GM20000 (cell line): ENCODE data around the gene BAD.
"Not testable (repeated sequence)": the region's sequence is repeated elsewhere in the genome, so short reads cannot be mapped to it uniquely, and the experiment has no call there.

ENCODE experiments used
- DNase-seq: peaks from one replicate; pipeline ENCODE4 v3.0.0; 2012; ENCODE audit warnings: low spot score
- TF ChIP-seq, protein P1 (sequence below): IDR thresholded peaks from 2 replicates; pipeline ENCODE4 v1.5.1; 2012; ENCODE audit warnings: mild to moderate bottlenecking, control low read depth; ENCODE audit errors: extremely low read depth, missing control alignments

BAD gene

DNA sequence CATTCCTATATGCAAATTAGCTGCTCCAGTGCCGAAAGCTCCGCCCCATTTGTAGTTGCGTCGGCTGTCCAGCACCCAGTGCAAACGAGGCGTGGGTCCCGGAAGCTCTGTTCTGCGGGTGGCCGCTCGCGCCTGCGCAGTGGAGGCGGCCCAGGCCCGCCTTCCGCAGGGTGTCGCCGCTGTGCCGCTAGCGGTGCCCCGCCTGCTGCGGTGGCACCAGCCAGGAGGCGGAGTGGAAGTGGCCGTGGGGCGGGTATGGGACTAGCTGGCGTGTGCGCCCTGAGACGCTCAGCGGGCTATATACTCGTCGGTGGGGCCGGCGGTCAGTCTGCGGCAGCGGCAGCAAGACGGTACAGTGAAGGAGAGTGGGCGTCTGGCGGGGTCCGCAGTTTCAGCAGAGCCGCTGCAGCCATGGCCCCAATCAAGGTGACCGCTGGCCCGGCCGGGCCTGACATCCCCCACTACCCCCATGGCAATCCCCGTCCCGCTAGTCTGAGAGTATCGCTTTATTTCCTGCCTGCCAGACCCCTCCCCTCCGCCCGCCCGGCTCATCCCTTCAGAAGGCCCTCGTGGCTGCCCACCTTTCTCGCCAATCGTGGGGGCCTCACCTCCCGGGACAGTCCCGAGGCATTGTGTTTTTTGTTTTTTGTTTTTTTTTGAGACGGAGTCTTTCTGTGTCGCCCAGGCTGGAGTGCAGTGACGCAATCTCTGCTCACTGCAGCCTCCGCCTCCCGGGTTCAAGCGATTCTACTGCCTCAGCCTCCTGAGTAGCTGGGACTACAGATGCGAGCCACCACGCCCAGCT, 33.7 kb upstream of the BAD start, which contains the start of gene PRDX5:
TSS of gene PRDX5 (plus strand) at position 161 of the 805 bp plus-strand sequence. CDS start at position 256, 95 bp downstream.
- TF ChIP-seq, protein P1, sequence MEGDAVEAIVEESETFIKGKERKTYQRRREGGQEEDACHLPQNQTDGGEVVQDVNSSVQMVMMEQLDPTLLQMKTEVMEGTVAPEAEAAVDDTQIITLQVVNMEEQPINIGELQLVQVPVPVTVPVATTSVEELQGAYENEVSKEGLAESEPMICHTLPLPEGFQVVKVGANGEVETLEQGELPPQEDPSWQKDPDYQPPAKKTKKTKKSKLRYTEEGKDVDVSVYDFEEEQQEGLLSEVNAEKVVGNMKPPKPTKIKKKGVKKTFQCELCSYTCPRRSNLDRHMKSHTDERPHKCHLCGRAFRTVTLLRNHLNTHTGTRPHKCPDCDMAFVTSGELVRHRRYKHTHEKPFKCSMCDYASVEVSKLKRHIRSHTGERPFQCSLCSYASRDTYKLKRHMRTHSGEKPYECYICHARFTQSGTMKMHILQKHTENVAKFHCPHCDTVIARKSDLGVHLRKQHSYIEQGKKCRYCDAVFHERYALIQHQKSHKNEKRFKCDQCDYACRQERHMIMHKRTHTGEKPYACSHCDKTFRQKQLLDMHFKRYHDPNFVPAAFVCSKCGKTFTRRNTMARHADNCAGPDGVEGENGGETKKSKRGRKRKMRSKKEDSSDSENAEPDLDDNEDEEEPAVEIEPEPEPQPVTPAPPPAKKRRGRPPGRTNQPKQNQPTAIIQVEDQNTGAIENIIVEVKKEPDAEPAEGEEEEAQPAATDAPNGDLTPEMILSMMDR, result peak; percentile 50
- peak; percentile 97 for DNase-seq

- peak; percentile 95 for DNase-seq
- TF ChIP-seq, protein P1, result no peak
Observed at GRCh38 chr11:64317325-64317960, 33.0 kb upstream of the BAD start, which contains the start of gene TRMT112. TSS of gene TRMT112 (minus strand) at chr11:64317559. CDS start at chr11:64317526, 33 bp downstream.

DNA sequence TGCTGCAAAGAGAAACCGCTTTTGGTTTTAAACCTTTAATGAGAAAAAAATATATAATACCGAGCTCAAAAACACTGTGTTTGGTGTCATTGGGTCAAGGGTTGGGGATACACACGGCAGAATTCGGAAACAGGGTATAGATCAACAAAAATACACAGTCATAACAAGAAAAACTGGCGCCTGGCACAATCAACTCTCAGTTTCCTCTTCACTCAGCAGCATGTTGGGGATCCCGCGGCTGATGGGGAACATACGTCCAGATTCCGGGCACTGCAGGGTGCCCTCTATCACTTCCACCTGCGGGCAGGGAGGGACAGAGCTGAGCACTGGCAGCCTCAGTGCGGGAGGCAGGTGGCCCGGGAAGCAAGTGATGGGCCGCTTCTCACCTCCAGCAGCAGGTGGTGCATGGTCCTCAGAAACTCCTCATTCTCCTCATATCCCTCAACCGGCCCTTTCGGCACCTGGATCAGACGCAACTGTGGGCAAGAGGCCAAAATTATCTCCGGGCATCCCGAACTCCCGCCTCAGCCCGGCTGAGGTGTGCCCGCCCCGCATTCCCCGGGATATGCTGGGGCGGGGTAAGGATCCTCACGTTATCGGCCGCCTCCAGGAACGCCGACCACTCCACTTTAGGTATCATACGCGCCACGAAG, 32.3 kb upstream of the BAD start:
- no peak for DNase-seq

GRCh38 chr11:64315667-64316526, 31.4 kb upstream of the BAD start:
- DNase-seq, result not testable (repeated sequence)

More for the DNA sequence above, 32.3 kb upstream of the BAD start:
- TF ChIP-seq, protein P1, result no peak

DNA sequence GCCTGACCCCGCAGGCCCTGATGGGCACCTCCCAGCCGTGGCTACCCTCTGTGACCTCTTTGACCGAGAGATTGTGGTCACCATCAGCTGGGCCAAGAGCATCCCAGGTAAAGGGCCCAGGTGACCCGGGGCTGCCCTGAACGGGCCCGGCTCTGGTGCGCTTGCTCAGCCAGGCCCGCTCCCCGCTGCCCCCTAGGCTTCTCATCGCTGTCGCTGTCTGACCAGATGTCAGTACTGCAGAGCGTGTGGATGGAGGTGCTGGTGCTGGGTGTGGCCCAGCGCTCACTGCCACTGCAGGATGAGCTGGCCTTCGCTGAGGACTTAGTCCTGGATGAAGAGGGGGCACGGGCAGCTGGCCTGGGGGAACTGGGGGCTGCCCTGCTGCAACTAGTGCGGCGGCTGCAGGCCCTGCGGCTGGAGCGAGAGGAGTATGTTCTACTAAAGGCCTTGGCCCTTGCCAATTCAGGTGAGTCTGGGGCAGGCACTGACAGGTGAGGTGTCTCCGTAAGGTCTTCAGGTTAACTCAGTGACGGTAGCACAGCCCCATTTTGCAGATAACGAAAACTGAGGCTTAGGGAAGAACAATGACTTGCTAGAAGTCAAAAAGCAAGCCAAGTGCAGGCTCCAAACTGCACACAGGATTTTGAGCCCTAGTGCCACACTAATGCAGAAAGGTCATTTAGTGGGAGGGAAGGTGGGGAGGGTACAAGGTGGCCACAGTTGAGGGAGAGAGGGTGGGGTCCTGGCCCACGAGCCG, 30.5 kb upstream of the BAD start:
- no peak for DNase-seq
- TF ChIP-seq, protein P1, result no peak

GRCh38 chr11:64314146-64314804, 29.8 kb upstream of the BAD start:
- DNase-seq, result no peak
- TF ChIP-seq, protein P1, result no peak
